ENCODE results near the gene SCAMP1.
"Not testable (repeated sequence)": the region's sequence is repeated elsewhere in the genome, so short reads cannot be mapped to it uniquely, and the experiment has no call there.

The SCAMP1 gene

GRCh38 chr5:78359831-78360673, at the start of gene SCAMP1:
Gene SCAMP1 (plus strand): TSS chr5:78360617. CDS start chr5:78360672, 55 bp downstream.
- peak; percentile 98 for DNase-seq

- DNase-seq, result no peak
Observed at GRCh38 chr5:78317515-78317914, 42.9 kb upstream of the SCAMP1 start.

- DNase-seq, result no peak
Observed at GRCh38 chr5:78318337-78318736, 42.1 kb upstream of the SCAMP1 start.

- DNase-seq, result peak; percentile 34
Observed at GRCh38 chr5:78320401-78320800, 40.0 kb upstream of the SCAMP1 start.

- no peak for DNase-seq
Observed at GRCh38 chr5:78323241-78323640, 37.2 kb upstream of the SCAMP1 start.

- DNase-seq, result no peak
Observed at GRCh38 chr5:78326930-78327329, 33.5 kb upstream of the SCAMP1 start.

- no peak for DNase-seq
Observed at GRCh38 chr5:78327761-78328510, 32.5 kb upstream of the SCAMP1 start.

- no peak for DNase-seq
Observed at GRCh38 chr5:78328585-78329173, 31.7 kb upstream of the SCAMP1 start.

- DNase-seq, result no peak
Observed at GRCh38 chr5:78331523-78332080, 28.8 kb upstream of the SCAMP1 start.

GRCh38 chr5:78334811-78335210, 25.6 kb upstream of the SCAMP1 start:
- no peak for DNase-seq

- DNase-seq, result no peak
Observed at GRCh38 chr5:78335976-78336375, 24.4 kb upstream of the SCAMP1 start.

- DNase-seq, result no peak
Observed at GRCh38 chr5:78336698-78337097, 23.7 kb upstream of the SCAMP1 start.

GRCh38 chr5:78339617-78340436, 20.6 kb upstream of the SCAMP1 start:
- no peak for DNase-seq

GRCh38 chr5:78341440-78341839, 19.0 kb upstream of the SCAMP1 start:
- no peak for DNase-seq

GRCh38 chr5:78345485-78345884, 14.9 kb upstream of the SCAMP1 start:
- no peak for DNase-seq

GRCh38 chr5:78353520-78353919, 6.9 kb upstream of the SCAMP1 start:
- DNase-seq, result no peak

GRCh38 chr5:78354066-78354670, 6.2 kb upstream of the SCAMP1 start:
- no peak for DNase-seq

- no peak for DNase-seq
Observed at GRCh38 chr5:78355561-78355960, 4.9 kb upstream of the SCAMP1 start.

GRCh38 chr5:78359455-78359830, 974 bp upstream of the SCAMP1 start:
- DNase-seq, result not testable (repeated sequence)

GRCh38 chr5:78360674-78360923, 182 bp downstream of the SCAMP1 start:
- DNase-seq, result no peak

- peak; percentile 69 for DNase-seq
Observed at GRCh38 chr5:78360924-78361630, 660 bp downstream of the SCAMP1 start.

- DNase-seq, result peak; percentile 51
Observed at GRCh38 chr5:78361631-78361993, 1.2 kb downstream of the SCAMP1 start.

Measured in RPMI8226 (cell line).